ENCODE data around the gene RHBDL1.

RHBDL1 gene

DNA sequence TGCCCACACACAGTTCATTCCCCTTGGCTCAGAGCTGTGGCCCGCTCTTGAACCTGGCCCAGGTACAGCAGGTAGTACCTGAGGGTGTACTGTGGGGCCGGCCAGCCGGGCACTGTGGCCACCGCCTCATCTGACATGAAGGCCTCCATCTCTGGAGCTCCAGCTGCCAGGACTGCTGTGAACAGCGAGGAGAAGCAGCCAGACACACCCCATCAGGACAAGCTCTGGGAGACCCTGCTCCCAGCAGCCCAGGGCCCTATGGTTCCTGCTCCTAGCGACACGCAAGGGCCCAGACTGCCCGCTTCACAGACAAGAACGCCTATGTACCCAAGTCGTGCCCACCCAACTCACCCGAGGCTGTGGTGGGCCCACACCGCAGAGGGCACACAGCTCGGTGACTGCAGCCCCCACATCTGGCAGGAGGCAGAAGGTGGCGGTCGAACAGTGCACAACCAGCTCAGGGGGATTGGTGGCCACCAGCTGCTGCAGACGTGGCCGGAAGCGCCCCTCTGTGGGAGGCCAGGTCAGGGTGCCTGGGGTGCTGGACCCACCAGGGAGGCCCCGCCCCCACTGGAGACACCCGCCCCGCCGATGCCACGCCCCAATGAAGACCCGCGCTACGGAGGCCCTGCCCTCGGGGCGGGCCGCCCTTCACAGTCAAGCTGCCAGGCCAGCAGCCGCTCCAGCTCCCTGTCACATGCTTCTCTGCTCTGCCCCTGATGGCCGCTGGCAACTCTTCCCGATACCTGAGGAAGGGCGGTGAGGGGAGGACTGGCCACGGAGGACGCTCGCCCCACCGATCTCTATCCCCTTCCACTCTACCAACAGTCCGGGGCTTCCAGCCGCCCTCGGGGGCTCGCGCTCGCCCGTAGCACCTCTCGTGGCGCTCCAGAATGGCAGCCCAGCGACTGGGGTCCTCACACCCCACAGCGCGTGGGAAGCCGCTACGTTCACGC is 3.7 kb downstream of the RHBDL1 start:
- Histone ChIP-seq H3K9me2 (replicated peaks; ENCODE audit: low read depth, low read length) (no peaks in the 10 kb centered on the region), H3K79me2 (ENCODE audit: insufficient read depth, low read length) (peaks cover 16% of the 10 kb centered on the region; the same call in 1 of the 2 replicates), H3K4me2 (ENCODE audit: low read depth, low read length, poor library complexity, severe bottlenecking) (peak overlapping the region; percentile 66), H3K4me1 (ENCODE audit: insufficient read depth, low read length, poor library complexity, severe bottlenecking) (peaks cover 4% of the 10 kb centered on the region), H3F3A (ENCODE audit: low read depth) (no peaks in the 10 kb centered on the region), H4K20me1 (ENCODE audit: insufficient read depth, low read length, poor library complexity, severe bottlenecking) (peaks cover 2% of the 10 kb centered on the region), H2AFZ (ENCODE audit: low read length) (no peak overlapping the region), H3K27me3 (ENCODE audit: insufficient read depth, low read length, poor library complexity, severe bottlenecking) (no peaks in the 10 kb centered on the region), H3K9ac (ENCODE audit: low read depth, low read length, poor library complexity, severe bottlenecking) (no peak overlapping the region), H3K36me3 (ENCODE audit: insufficient read depth, low read length) (no peaks in the 10 kb centered on the region), H3K4me3 (ENCODE audit: low read length, poor library complexity, severe bottlenecking) (peak overlapping the region; percentile 60), H3K9me3 (ENCODE audit: insufficient read depth, low read depth, low read length) (no peaks in the 10 kb centered on the region)
- TF ChIP-seq CTCF (conservative IDR thresholded peaks at IDR 0.05; ENCODE audit: low read length) (no peak), EZH2phosphoT487 (IDR thresholded peaks at IDR 0.05; ENCODE audit: borderline replicate concordance) (no peak)

- Histone ChIP-seq H3F3A (ENCODE audit: low read depth) (no peaks in the 10 kb centered on the region), H4K20me1 (ENCODE audit: insufficient read depth, low read length, poor library complexity, severe bottlenecking) (peaks cover 2% of the 10 kb centered on the region), H3K9ac (ENCODE audit: low read depth, low read length, poor library complexity, severe bottlenecking) (peak within 1 kb of the TSS; percentile 76), H3K4me1 (ENCODE audit: insufficient read depth, low read length, poor library complexity, severe bottlenecking) (peaks cover 4% of the 10 kb centered on the region), H2AFZ (ENCODE audit: low read length) (no peak within 1 kb of the TSS), H3K36me3 (ENCODE audit: insufficient read depth, low read length) (no peaks in the 10 kb centered on the region), H3K9me2 (replicated peaks; ENCODE audit: low read depth, low read length) (no peaks in the 10 kb centered on the region), H3K79me2 (ENCODE audit: insufficient read depth, low read length) (peaks cover 16% of the 10 kb centered on the region; the same call in 1 of the 2 replicates), H3K4me3 (ENCODE audit: low read length, poor library complexity, severe bottlenecking) (peak within 1 kb of the TSS; percentile 82), H3K27me3 (ENCODE audit: insufficient read depth, low read length, poor library complexity, severe bottlenecking) (no peaks in the 10 kb centered on the region), H3K4me2 (ENCODE audit: low read depth, low read length, poor library complexity, severe bottlenecking) (peak within 1 kb of the TSS; percentile 73), H3K9me3 (ENCODE audit: insufficient read depth, low read depth, low read length) (no peaks in the 10 kb centered on the region)
- TF ChIP-seq CTCF (conservative IDR thresholded peaks at IDR 0.05; ENCODE audit: low read length) (no peak), EZH2phosphoT487 (IDR thresholded peaks at IDR 0.05; ENCODE audit: borderline replicate concordance) (no peak)
Observed at GRCh38 chr16:679814-680624, 4.5 kb downstream of the RHBDL1 start, which contains the start of gene STUB1. TSS of gene STUB1 (plus strand) at chr16:680410. CDS start at chr16:680526, 116 bp downstream.

DNA sequence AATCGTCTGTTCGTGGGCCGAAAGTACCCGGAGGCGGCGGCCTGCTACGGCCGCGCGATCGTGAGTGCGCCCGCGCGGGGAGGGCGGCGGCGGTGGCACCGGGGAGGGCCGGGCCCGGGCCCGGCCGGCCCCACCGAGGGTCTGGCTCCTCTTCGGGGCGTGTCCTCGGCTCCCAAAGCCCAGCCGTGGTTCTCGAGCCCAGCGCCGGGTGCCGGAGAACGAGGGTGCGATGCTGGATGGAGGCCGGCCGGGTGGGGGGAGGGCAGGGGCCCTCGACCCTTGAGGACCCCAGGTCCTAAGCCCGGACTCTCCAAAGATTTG is 5.1 kb downstream of the RHBDL1 start:
- Histone ChIP-seq H3K4me2 (ENCODE audit: low read depth, low read length, poor library complexity, severe bottlenecking) (peak overlapping the region; percentile 73), H3K27me3 (ENCODE audit: insufficient read depth, low read length, poor library complexity, severe bottlenecking) (no peaks in the 10 kb centered on the region), H3K9ac (ENCODE audit: low read depth, low read length, poor library complexity, severe bottlenecking) (peak overlapping the region; percentile 76), H4K20me1 (ENCODE audit: insufficient read depth, low read length, poor library complexity, severe bottlenecking) (peaks cover 2% of the 10 kb centered on the region), H3K4me1 (ENCODE audit: insufficient read depth, low read length, poor library complexity, severe bottlenecking) (peaks cover 4% of the 10 kb centered on the region), H3K9me3 (ENCODE audit: insufficient read depth, low read depth, low read length) (no peaks in the 10 kb centered on the region), H2AFZ (ENCODE audit: low read length) (no peak overlapping the region), H3K4me3 (ENCODE audit: low read length, poor library complexity, severe bottlenecking) (peak overlapping the region; percentile 82), H3K79me2 (ENCODE audit: insufficient read depth, low read length) (peaks cover 16% of the 10 kb centered on the region; the same call in 1 of the 2 replicates), H3F3A (ENCODE audit: low read depth) (no peaks in the 10 kb centered on the region), H3K9me2 (replicated peaks; ENCODE audit: low read depth, low read length) (no peaks in the 10 kb centered on the region), H3K36me3 (ENCODE audit: insufficient read depth, low read length) (no peaks in the 10 kb centered on the region)
- no peak for TF ChIP-seq CTCF (conservative IDR thresholded peaks at IDR 0.05; ENCODE audit: low read length)
- TF ChIP-seq EZH2phosphoT487 (IDR thresholded peaks at IDR 0.05; ENCODE audit: borderline replicate concordance), result no peak
